ENCODE measurements around the gene CLEC18A. TPM values are rescaled to one million over a fixed set of nuclear protein-coding genes. Genes with fewer than 3 reads are reported as not detected.

CLEC18A gene
- total and polyA plus RNA-seq, 2 experiments from 2014 or later = 0.13 to 0.90 TPM

DNA sequence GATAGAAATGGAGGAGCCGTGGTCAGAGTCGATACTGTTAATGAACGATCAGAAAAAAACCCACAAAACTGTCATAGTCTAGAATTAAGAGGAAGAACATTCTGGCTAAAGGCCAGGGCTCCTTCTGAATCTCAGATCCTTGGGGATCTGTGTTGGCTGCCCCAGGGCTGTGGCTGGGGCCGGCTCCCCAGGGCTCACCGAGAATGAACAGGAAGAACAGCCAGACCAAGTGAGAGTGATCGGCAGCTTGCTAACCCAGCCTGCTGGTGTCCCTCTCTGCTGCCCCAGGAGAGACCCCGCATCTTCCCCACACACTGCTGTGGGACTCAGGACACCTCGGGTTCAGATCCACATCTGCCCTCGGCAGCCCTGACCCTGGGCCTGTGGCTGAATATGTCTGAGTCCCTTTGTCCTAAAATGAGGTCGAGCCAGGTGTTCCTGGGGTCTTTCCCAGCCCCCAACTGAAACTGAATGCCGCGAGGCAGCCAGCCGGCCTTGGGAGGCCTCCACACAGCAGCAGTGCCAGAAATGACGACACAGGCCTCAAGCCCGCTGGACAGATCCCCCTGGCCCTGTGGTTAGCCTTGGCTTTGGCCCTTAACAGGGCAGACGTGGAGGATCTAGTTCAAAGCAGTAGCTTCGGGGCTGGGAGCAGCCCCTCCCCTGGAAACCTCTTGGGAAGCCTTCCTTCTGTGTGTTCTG is 23.9 kb upstream of the CLEC18A start:
- H3K4me1 Mint-ChIP-seq = peaks cover 33% of the 10 kb centered on the region
- peak overlapping the region; percentile 63; the same call in 1 of the 2 replicates for H3K27ac ChIP-seq (ENCODE audit: low read depth)
- no peaks in the 10 kb centered on the region for H4K20me1 ChIP-seq (replicated peaks; ENCODE audit: insufficient read depth)
- DNase-seq (ENCODE audit: low spot score) = peak; percentile 14
- H3K27me3 ChIP-seq (ENCODE audit: insufficient read depth) = no peaks in the 10 kb centered on the region
- H3K4me3 Mint-ChIP-seq = no peak overlapping the region
- no peak overlapping the region for H3K4me3 ChIP-seq
- no peak overlapping the region for H2AFZ ChIP-seq
- H3K4me2 ChIP-seq = no peak overlapping the region
- no peaks in the 10 kb centered on the region for H3K79me2 ChIP-seq (replicated peaks; ENCODE audit: insufficient read depth)
- H3K36me3 ChIP-seq (ENCODE audit: insufficient read depth) = no peaks in the 10 kb centered on the region
- H3K27ac Mint-ChIP-seq = peak overlapping the region; percentile 68; the same call in 1 of the 2 replicates
- ATAC-seq = peak; percentile 16
- H3K9me3 Mint-ChIP-seq = no peaks in the 10 kb centered on the region
- TF ChIP-seq, protein P1, sequence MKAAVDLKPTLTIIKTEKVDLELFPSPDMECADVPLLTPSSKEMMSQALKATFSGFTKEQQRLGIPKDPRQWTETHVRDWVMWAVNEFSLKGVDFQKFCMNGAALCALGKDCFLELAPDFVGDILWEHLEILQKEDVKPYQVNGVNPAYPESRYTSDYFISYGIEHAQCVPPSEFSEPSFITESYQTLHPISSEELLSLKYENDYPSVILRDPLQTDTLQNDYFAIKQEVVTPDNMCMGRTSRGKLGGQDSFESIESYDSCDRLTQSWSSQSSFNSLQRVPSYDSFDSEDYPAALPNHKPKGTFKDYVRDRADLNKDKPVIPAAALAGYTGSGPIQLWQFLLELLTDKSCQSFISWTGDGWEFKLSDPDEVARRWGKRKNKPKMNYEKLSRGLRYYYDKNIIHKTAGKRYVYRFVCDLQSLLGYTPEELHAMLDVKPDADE (IDR thresholded peaks at IDR 0.05) = no peak
- TF ChIP-seq, protein P2, sequence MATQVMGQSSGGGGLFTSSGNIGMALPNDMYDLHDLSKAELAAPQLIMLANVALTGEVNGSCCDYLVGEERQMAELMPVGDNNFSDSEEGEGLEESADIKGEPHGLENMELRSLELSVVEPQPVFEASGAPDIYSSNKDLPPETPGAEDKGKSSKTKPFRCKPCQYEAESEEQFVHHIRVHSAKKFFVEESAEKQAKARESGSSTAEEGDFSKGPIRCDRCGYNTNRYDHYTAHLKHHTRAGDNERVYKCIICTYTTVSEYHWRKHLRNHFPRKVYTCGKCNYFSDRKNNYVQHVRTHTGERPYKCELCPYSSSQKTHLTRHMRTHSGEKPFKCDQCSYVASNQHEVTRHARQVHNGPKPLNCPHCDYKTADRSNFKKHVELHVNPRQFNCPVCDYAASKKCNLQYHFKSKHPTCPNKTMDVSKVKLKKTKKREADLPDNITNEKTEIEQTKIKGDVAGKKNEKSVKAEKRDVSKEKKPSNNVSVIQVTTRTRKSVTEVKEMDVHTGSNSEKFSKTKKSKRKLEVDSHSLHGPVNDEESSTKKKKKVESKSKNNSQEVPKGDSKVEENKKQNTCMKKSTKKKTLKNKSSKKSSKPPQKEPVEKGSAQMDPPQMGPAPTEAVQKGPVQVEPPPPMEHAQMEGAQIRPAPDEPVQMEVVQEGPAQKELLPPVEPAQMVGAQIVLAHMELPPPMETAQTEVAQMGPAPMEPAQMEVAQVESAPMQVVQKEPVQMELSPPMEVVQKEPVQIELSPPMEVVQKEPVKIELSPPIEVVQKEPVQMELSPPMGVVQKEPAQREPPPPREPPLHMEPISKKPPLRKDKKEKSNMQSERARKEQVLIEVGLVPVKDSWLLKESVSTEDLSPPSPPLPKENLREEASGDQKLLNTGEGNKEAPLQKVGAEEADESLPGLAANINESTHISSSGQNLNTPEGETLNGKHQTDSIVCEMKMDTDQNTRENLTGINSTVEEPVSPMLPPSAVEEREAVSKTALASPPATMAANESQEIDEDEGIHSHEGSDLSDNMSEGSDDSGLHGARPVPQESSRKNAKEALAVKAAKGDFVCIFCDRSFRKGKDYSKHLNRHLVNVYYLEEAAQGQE (IDR thresholded peaks at IDR 0.05; ENCODE audit: unreplicated experiment) = peak; percentile 43
- H3K36me3 Mint-ChIP-seq (ENCODE audit: low read depth) = peaks cover 9% of the 10 kb centered on the region
- peaks cover 8% of the 10 kb centered on the region; the same call in 1 of the 2 replicates for H3K4me1 ChIP-seq (ENCODE audit: insufficient read depth)
- no peaks in the 10 kb centered on the region for H3F3A ChIP-seq (replicated peaks; ENCODE audit: low read depth)
- peaks cover 3% of the 10 kb centered on the region for H3K27me3 Mint-ChIP-seq (ENCODE audit: insufficient read depth, low read depth, poor library complexity)
- H3K9me2 ChIP-seq (ENCODE audit: insufficient read depth) = no peaks in the 10 kb centered on the region

DNA sequence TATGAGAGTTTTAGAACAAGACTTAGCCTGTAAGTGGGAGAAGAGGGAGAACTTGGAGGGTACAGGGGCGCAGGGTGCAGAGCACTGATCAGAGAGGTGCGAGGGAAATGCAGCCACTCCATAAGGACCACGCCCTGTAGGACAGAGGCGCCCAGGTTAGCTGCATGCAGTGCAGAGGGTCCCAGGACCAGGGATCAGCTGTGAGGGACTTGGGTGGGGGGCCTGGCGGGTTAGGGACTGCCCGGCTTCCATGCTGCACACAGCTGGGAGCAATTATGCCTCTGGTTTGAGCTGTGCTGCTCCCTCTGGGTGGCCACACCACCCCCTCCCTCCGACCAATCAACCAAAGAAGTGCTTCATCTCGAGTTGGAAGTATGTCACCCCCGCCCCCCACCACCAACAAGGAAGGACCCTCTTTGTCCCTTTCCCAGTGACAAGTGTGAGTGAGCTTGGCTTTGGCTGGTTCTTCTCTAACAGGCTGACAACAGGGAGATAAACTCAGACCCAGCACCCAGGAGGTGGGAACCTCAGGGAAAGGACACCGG is 22.2 kb upstream of the CLEC18A start:
- no peak overlapping the region for H3K4me3 ChIP-seq
- no peaks in the 10 kb centered on the region for H4K20me1 ChIP-seq (replicated peaks; ENCODE audit: insufficient read depth)
- ATAC-seq (no peak), DNase-seq (ENCODE audit: low spot score) (no peak)
- H3F3A ChIP-seq (replicated peaks; ENCODE audit: low read depth) = no peaks in the 10 kb centered on the region
- H3K4me1 Mint-ChIP-seq = peaks cover 27% of the 10 kb centered on the region
- H2AFZ ChIP-seq = no peak overlapping the region
- H3K4me3 Mint-ChIP-seq = no peak overlapping the region
- no peaks in the 10 kb centered on the region for H3K9me2 ChIP-seq (ENCODE audit: insufficient read depth)
- no peaks in the 10 kb centered on the region for H3K27me3 ChIP-seq (ENCODE audit: insufficient read depth)
- no peaks in the 10 kb centered on the region for H3K36me3 ChIP-seq (ENCODE audit: insufficient read depth)
- no peak overlapping the region for H3K27ac Mint-ChIP-seq
- H3K27me3 Mint-ChIP-seq (ENCODE audit: insufficient read depth, low read depth, poor library complexity) = peaks cover 3% of the 10 kb centered on the region
- no peak overlapping the region for H3K27ac ChIP-seq (ENCODE audit: low read depth)
- H3K4me2 ChIP-seq = no peak overlapping the region
- H3K79me2 ChIP-seq (replicated peaks; ENCODE audit: insufficient read depth) = no peaks in the 10 kb centered on the region
- peaks cover 11% of the 10 kb centered on the region for H3K36me3 Mint-ChIP-seq (ENCODE audit: low read depth)
- no peaks in the 10 kb centered on the region; the same call in 2 of the 3 replicates for H3K9me3 Mint-ChIP-seq
- peaks cover 4% of the 10 kb centered on the region; the same call in 1 of the 2 replicates for H3K4me1 ChIP-seq (ENCODE audit: insufficient read depth)
- TF ChIP-seq EZH2 (IDR thresholded peaks at IDR 0.05; ENCODE audit: low read depth, unreplicated experiment) (no peak), NANOG (IDR thresholded peaks at IDR 0.05; ENCODE audit: borderline replicate concordance) (no peak), ZNF114 (CRISPR knock-in tag; IDR thresholded peaks at IDR 0.05) (no peak), CREB1 (CRISPR knock-in tag; IDR thresholded peaks at IDR 0.05; ENCODE audit: low read depth) (no peak), ZNF331 (CRISPR knock-in tag; IDR thresholded peaks at IDR 0.05; ENCODE audit: low read depth) (no peak), EZH2phosphoT487 (IDR thresholded peaks at IDR 0.05; ENCODE audit: unreplicated experiment) (no peak), POLR2AphosphoS5 (IDR thresholded peaks at IDR 0.05; ENCODE audit: low read depth) (no peak), STAT1 (IDR thresholded peaks at IDR 0.05; ENCODE audit: unreplicated experiment) (no peak), JUNB (IDR thresholded peaks at IDR 0.05; ENCODE audit: unreplicated experiment) (no peak)
- TF ChIP-seq, protein P2 (IDR thresholded peaks at IDR 0.05; ENCODE audit: unreplicated experiment) = no peak
- TF ChIP-seq, protein P3, sequence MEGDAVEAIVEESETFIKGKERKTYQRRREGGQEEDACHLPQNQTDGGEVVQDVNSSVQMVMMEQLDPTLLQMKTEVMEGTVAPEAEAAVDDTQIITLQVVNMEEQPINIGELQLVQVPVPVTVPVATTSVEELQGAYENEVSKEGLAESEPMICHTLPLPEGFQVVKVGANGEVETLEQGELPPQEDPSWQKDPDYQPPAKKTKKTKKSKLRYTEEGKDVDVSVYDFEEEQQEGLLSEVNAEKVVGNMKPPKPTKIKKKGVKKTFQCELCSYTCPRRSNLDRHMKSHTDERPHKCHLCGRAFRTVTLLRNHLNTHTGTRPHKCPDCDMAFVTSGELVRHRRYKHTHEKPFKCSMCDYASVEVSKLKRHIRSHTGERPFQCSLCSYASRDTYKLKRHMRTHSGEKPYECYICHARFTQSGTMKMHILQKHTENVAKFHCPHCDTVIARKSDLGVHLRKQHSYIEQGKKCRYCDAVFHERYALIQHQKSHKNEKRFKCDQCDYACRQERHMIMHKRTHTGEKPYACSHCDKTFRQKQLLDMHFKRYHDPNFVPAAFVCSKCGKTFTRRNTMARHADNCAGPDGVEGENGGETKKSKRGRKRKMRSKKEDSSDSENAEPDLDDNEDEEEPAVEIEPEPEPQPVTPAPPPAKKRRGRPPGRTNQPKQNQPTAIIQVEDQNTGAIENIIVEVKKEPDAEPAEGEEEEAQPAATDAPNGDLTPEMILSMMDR (conservative IDR thresholded peaks at IDR 0.05; ENCODE audit: low read depth in 2 of 2) = no peak
- TF ChIP-seq, protein P1 (IDR thresholded peaks at IDR 0.05) = no peak
